IPS-11a (cell line): ENCODE results near the gene CRTC1.
"Not testable (repeated sequence)": the region's sequence is repeated elsewhere in the genome, so short reads cannot be mapped to it uniquely, and the experiment has no call there.

ENCODE experiments used
- H3K4me3 ChIP-seq: one replicate; pipeline ENCODE4 v1.5.1; 2013; ENCODE audit warnings: low read depth, low read length, control low read depth

CRTC1 gene

GRCh38 chr19:18668744-18669523 is 14.5 kb upstream of the CRTC1 start:
- no peak overlapping the region for H3K4me3 ChIP-seq

- no peak overlapping the region for H3K4me3 ChIP-seq
Observed at GRCh38 chr19:18669524-18669817, 14.0 kb upstream of the CRTC1 start.

GRCh38 chr19:18669883-18670282 is 13.6 kb upstream of the CRTC1 start:
- no peak overlapping the region for H3K4me3 ChIP-seq

- no peak overlapping the region for H3K4me3 ChIP-seq
Observed at GRCh38 chr19:18670312-18670711, 13.2 kb upstream of the CRTC1 start.

GRCh38 chr19:18671303-18672043 is 12.0 kb upstream of the CRTC1 start:
- H3K4me3 ChIP-seq: no peak overlapping the region

- no peak overlapping the region for H3K4me3 ChIP-seq
Observed at GRCh38 chr19:18672044-18672451, 11.4 kb upstream of the CRTC1 start.

- H3K4me3 ChIP-seq: no peak overlapping the region
Observed at GRCh38 chr19:18672606-18673337, 10.7 kb upstream of the CRTC1 start.

GRCh38 chr19:18674616-18675015 is 8.9 kb upstream of the CRTC1 start:
- no peak overlapping the region for H3K4me3 ChIP-seq

- H3K4me3 ChIP-seq: no peak overlapping the region
Observed at GRCh38 chr19:18675779-18676178, 7.7 kb upstream of the CRTC1 start.

GRCh38 chr19:18676692-18677091 is 6.8 kb upstream of the CRTC1 start:
- H3K4me3 ChIP-seq: no peak overlapping the region

GRCh38 chr19:18677156-18677555 is 6.3 kb upstream of the CRTC1 start:
- H3K4me3 ChIP-seq: no peak overlapping the region

- not testable (repeated sequence) for H3K4me3 ChIP-seq
Observed at GRCh38 chr19:18680148-18680547, 3.3 kb upstream of the CRTC1 start.

- H3K4me3 ChIP-seq: peak overlapping the region; percentile 50
Observed at GRCh38 chr19:18682807-18683108, 722 bp upstream of the CRTC1 start.

- peak overlapping the region; percentile 56 for H3K4me3 ChIP-seq
Observed at GRCh38 chr19:18683958-18684641, 620 bp downstream of the CRTC1 start.

GRCh38 chr19:18684642-18684993 is 1.1 kb downstream of the CRTC1 start:
- H3K4me3 ChIP-seq: peak overlapping the region; percentile 1

- H3K4me3 ChIP-seq: no peak overlapping the region
Observed at GRCh38 chr19:18685597-18686190, 2.2 kb downstream of the CRTC1 start.

- no peak overlapping the region for H3K4me3 ChIP-seq
Observed at GRCh38 chr19:18687740-18688465, 4.4 kb downstream of the CRTC1 start.

GRCh38 chr19:18696023-18696422 is 12.5 kb downstream of the CRTC1 start:
- H3K4me3 ChIP-seq: no peak overlapping the region

GRCh38 chr19:18697680-18698079 is 14.2 kb downstream of the CRTC1 start:
- no peak overlapping the region for H3K4me3 ChIP-seq

GRCh38 chr19:18698321-18699167 is 15.1 kb downstream of the CRTC1 start:
- no peak overlapping the region for H3K4me3 ChIP-seq
